Fibroblast of mammary gland (primary cell): ENCODE data around the gene BCAS3.

Experiments used
- DNase-seq: peaks from one replicate; pipeline ENCODE4 v3.0.0-alpha.2; 2010; ENCODE audit warnings: low read depth
- H3K4me3 ChIP-seq: 2 replicates; pipeline ENCODE4 v1.5.1; 2011; ENCODE audit warnings: low read depth, mild to moderate bottlenecking, low read length, moderate library complexity; ENCODE audit not compliant: control insufficient read depth
- CTCF ChIP-seq: conservative IDR thresholded peaks from 2 replicates; pipeline ENCODE4 v1.5.1; 2011; ENCODE audit warnings: low read depth, low read length, inconsistent platforms; ENCODE audit not compliant: control insufficient read depth, insufficient read depth

BCAS3 gene

GRCh38 chr17:61416540-61417363 is 739.1 kb downstream of the BCAS3 start:
- peak; percentile 85 for TF ChIP-seq CTCF
- peak overlapping the region; percentile 24 for H3K4me3 ChIP-seq
- peak; percentile 84 for DNase-seq

GRCh38 chr17:61418449-61418848 is 740.8 kb downstream of the BCAS3 start:
- DNase-seq: no peak
- TF ChIP-seq CTCF: no peak
- no peak overlapping the region for H3K4me3 ChIP-seq

GRCh38 chr17:61419496-61420046 is 741.9 kb downstream of the BCAS3 start:
- no peak for TF ChIP-seq CTCF
- H3K4me3 ChIP-seq: no peak overlapping the region
- no peak for DNase-seq

GRCh38 chr17:61420052-61420451 is 742.4 kb downstream of the BCAS3 start:
- DNase-seq: no peak
- TF ChIP-seq CTCF: no peak
- H3K4me3 ChIP-seq: no peak overlapping the region

- no peak for TF ChIP-seq CTCF
- H3K4me3 ChIP-seq: no peak overlapping the region
- DNase-seq: no peak
These were observed 743.2 kb downstream of the BCAS3 start for GRCh38 chr17:61420745-61421398.

- no peak overlapping the region for H3K4me3 ChIP-seq
- DNase-seq: no peak
- no peak for TF ChIP-seq CTCF
These were observed 743.8 kb downstream of the BCAS3 start for GRCh38 chr17:61421460-61421859.
